K562 (cell line): ENCODE data around the gene CAPRIN2. TPM values are rescaled to one million over a fixed set of nuclear protein-coding genes. Genes with fewer than 3 reads are reported as not detected.

ENCODE experiments used
- ATAC-seq: fragments of 200-7000 bp; cut with Tn5 transposase; 3 replicates; pipeline ENCODE4 v1.9.1; 2020; ENCODE audit warnings: moderate library complexity
- BruUV-seq: library from RNA; stranded (reverse); fragments of 400-500 nt; replicated peaks from 2 replicates; lab custom pipeline; 2021; lab: Mats Ljungman, UMichigan
- CTCF ChIA-PET: fragments of 300-600 bp; formaldehyde crosslinking; extraction: SDS; loops from one replicate; lab custom pipeline; 2021; ENCODE audit warnings: low intra/inter-chr PET ratio; lab: Yijun Ruan, JAX
- POLR2A ChIA-PET: fragments of 300-600, 350-650 bp; sonication (Branson Sonifier 250); formaldehyde crosslinking; extraction: SDS; loops from one replicate; lab custom pipeline; 2021; ENCODE audit warnings: antibody characterized with exemption, inconsistent platforms; lab: Yijun Ruan, JAX
- DNase-seq, 4 experiments: peaks; one replicate each; pipeline versions ENCODE4 v3.0.0 to v3.0.0-alpha.2; 2011 to 2018; ENCODE audit warnings: low spot score in 3 of 4, mixed read lengths in 3 of 4; ENCODE audit errors: extremely low read depth in 1 of 4
- FAIRE-seq: peaks from 2 replicates; lab custom pipeline; 2011; peaks lifted over from hg19 to GRCh38; lab: Jason Lieb, UNC
- H2AFZ ChIP-seq: 2 replicates; pipeline ENCODE4 v1.6.0; 2011; ENCODE audit warnings: low read depth, low read length, control low read depth, inconsistent platforms
- H3K27ac ChIP-seq: fragments of 200-600 bp; 3 replicates; pipeline ENCODE4 v1.8.0; 2011; ENCODE audit warnings: low read depth, mild to moderate bottlenecking, control low read depth, inconsistent platforms, low read length, moderate library complexity, mixed read lengths; ENCODE audit errors: extremely low read depth
- H3K27me3 ChIP-seq, 2 experiments: fragments of 300-600 bp in 1 of 2; 2 replicates in 1 of 2; 3 replicates in 1 of 2; pipeline versions ENCODE4 v1.6.0 to v1.8.0; 2011; ENCODE audit warnings: inconsistent platforms in 2 of 2, low read length in 2 of 2, mild to moderate bottlenecking in 1 of 2, mixed read lengths in 1 of 2, moderate library complexity in 1 of 2; ENCODE audit not compliant: control insufficient read depth in 2 of 2, insufficient read depth in 2 of 2
- H3K36me3 ChIP-seq: fragments of 300-600 bp; 3 replicates; pipeline ENCODE4 v1.8.0; 2011; ENCODE audit warnings: mild to moderate bottlenecking, low read length, inconsistent platforms; ENCODE audit not compliant: control insufficient read depth, insufficient read depth
- H3K4me1 ChIP-seq, 2 experiments: fragments of 200-600 bp in 1 of 2; replicated peaks in 1 of 2; 2 replicates in 1 of 2; 3 replicates in 1 of 2; pipeline versions ENCODE4 v1.5.1 to v1.8.0; 2011; ENCODE audit warnings: inconsistent platforms in 2 of 2, low read length in 2 of 2, mild to moderate bottlenecking in 1 of 2, mixed read lengths in 1 of 2, moderate library complexity in 1 of 2; ENCODE audit not compliant: control insufficient read depth in 2 of 2, insufficient read depth in 2 of 2
- H3K4me2 ChIP-seq: 2 replicates; pipeline ENCODE4 v1.6.1; 2011; ENCODE audit warnings: low read length, control low read depth, inconsistent platforms, mixed read lengths; ENCODE audit not compliant: insufficient read depth
- H3K4me3 ChIP-seq: fragments of 200-600 bp; sonication (generic), shearing (Covaris generic); 2 replicates; pipeline ENCODE4 v1.5.1; 2016; ENCODE audit warnings: control low read depth, inconsistent platforms
- H3K79me2 ChIP-seq: fragments of 200-600 bp; 3 replicates; pipeline ENCODE4 v1.8.0; 2011; ENCODE audit warnings: low read length, inconsistent platforms; ENCODE audit not compliant: control insufficient read depth, insufficient read depth
- H3K9ac ChIP-seq, 2 experiments: 2 replicates each; pipeline versions ENCODE4 v1.6.0 to v1.6.1; 2011; ENCODE audit warnings: low read depth in 2 of 2, low read length in 2 of 2, control low read depth in 1 of 2, inconsistent platforms in 1 of 2, mild to moderate bottlenecking in 1 of 2, mixed read lengths in 1 of 2; ENCODE audit not compliant: insufficient read depth in 1 of 2
- H3K9me1 ChIP-seq: one replicate; pipeline ENCODE4 v1.6.0; 2011; ENCODE audit warnings: inconsistent platforms, mild to moderate bottlenecking, low read length, moderate library complexity; ENCODE audit not compliant: control insufficient read depth, insufficient read depth
- H3K9me3 ChIP-seq: replicated peaks from 2 replicates; pipeline ENCODE4 v1.5.1; 2011; ENCODE audit warnings: low read depth, low read length, inconsistent platforms; ENCODE audit not compliant: control insufficient read depth, insufficient read depth
- H4K20me1 ChIP-seq: replicated peaks from 2 replicates; pipeline ENCODE4 v1.6.1; 2011; ENCODE audit warnings: low read length, inconsistent platforms, mixed read lengths; ENCODE audit not compliant: control insufficient read depth, insufficient read depth
- CBX2 ChIP-seq: fragments of 200-600 bp; sonication (generic); IDR thresholded peaks from one replicate; pipeline ENCODE4 v1.6.1; 2012; ENCODE audit warnings: mild to moderate bottlenecking, low read length, inconsistent platforms; ENCODE audit not compliant: insufficient read depth, poor library complexity, severe bottlenecking
- GTF2A2 ChIP-seq: IDR thresholded peaks from 2 replicates; pipeline ENCODE4 v1.6.1; 2016; ENCODE audit warnings: mild to moderate bottlenecking, missing genetic modification characterization, missing compliant biosample characterization
- HEY1 ChIP-seq: fragments of 250-450 bp; sonication (Bioruptor Pico); IDR thresholded peaks from 2 replicates; pipeline ENCODE4 v1.5.0; 2020; ENCODE audit warnings: mild to moderate bottlenecking, moderate library complexity, borderline replicate concordance
- WGBS: fragments of 100-300 bp; shearing (Covaris generic); methylation state at CpG from one replicate; pipeline ENCODE4 v1.1.6; 2016; ENCODE audit warnings: low coverage, mixed read lengths; ENCODE audit not compliant: insufficient coverage; ENCODE audit errors: missing lambda C conversion rate; 5-methylcytosine and 5-hydroxymethylcytosine counted together
- in situ Hi-C: fragments of 300-500 bp; cut with MboI; formaldehyde crosslinking; loops from 4 replicates; pipeline ENCODE4 v1.15.0; 2018; ENCODE audit warnings: inconsistent platforms, mixed read lengths
- intact Hi-C: fragments of 100-400 bp; cut with micrococcal nuclease; formaldehyde crosslinking; loops from 2 replicates; pipeline ENCODE4 v1.14.2; 2022
- polyA plus RNA-seq, 8 experiments: library from polyadenylated mRNA; depleted of rRNA in 4 of 8; stranded (reverse) in 5 of 8; unstranded in 3 of 8; fragments of >200 nt; fragmentation: Nextera tagmentation in 2 of 8; fragmentation: Illumina TruSeq in 1 of 8; extraction: Ambion mirVana in 2 of 8; extraction: Trizol in 1 of 8; gene quantifications; 2 replicates each; pipeline versions ENCODE4 v1.2.1 to v1.2.3, GENCODE V29; 2011 to 2014; ENCODE audit warnings: inconsistent platforms in 1 of 8, missing spikeins in 1 of 8
- total RNA-seq, 7 experiments: library from RNA; depleted of rRNA in 6 of 7; stranded (reverse); fragments of >200 nt in 6 of 7; fragmentation: Illumina TruSeq in 2 of 7; extraction: Trizol in 2 of 7; gene quantifications; 2 replicates each; pipeline versions ENCODE4 v1.2.1 to v1.2.3, GENCODE V29; 2011 to 2021; ENCODE audit warnings: low replicate concordance in 1 of 7

CAPRIN2 gene
- total and polyA plus RNA-seq, 9 of the 15 experiments (the other 6 are each of a cell fraction or from before 2014, with no cell fraction given): 2.3 to 14.5 (median 8.9) TPM

DNA sequence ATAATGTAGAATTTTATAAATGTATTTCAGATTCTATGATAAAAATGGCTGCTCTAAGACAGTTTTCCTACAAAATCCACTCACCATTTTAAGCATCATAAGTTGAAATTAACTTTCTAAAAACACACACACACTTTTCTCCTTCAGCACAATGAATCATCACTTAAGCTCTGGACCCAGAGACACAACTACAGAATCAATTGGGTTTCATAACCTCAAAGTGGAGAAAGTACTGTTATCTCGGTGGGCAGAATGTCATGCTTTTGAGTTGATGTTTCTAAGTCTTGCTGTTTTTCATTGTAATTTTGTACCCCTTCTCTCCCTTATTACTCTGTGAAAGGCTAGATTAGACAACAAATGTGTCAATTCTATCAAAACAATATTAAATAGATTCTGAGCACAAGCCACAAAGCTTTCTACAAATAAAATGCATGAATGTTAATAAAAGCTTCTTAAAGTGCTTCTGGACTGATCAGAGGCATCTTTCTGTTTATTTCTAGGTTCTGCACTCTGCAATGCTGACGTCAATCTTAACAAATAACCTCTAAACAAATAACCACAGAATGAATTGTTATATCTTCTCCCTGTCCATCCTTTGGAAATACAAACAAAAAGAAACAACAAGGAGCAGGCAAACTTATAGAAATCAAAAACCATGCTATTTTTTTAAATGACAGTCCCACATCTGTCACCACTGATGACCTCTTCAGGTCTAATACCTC is 67.3 kb downstream of the CAPRIN2 start:
- FAIRE-seq (no peak), ATAC-seq (no peak)
- Histone ChIP-seq H3K79me2 (peaks cover 23% of the 10 kb centered on the region), H3K27me3 (no peaks in the 10 kb centered on the region), H3K9me1 (no peaks in the 10 kb centered on the region), H3K4me3 (no peak overlapping the region), H2AFZ (no peak overlapping the region), H3K4me2 (no peak overlapping the region), H3K9me3 (no peaks in the 10 kb centered on the region), H3K27ac (no peak overlapping the region), H3K9ac (no peak overlapping the region), H3K4me1 (peaks cover 0 to 3% of the 10 kb centered on the region in 2 experiments; a peak in 2 of 5 replicates), H4K20me1 (0 out of 2 replicates have a peak, but pooled peaks cover 3% of the 10 kb centered on the region), H3K36me3 (peaks cover 20% of the 10 kb centered on the region; the same call in 1 of the 3 replicates)
- intact Hi-C loops (no loop called here), in situ Hi-C loops (no loop called here)
- 57% methylated on average over 2 of the region's 2 CpGs for WGBS
- POLR2A ChIA-PET: no interaction called here
- BruUV-seq: no TSS peak
- TF ChIP-seq GTF2A2 (tag): no peak
- TF ChIP-seq, all 486 proteins: peak for 0
- no peak for DNase-seq
- CTCF ChIA-PET: no interaction called here

DNA sequence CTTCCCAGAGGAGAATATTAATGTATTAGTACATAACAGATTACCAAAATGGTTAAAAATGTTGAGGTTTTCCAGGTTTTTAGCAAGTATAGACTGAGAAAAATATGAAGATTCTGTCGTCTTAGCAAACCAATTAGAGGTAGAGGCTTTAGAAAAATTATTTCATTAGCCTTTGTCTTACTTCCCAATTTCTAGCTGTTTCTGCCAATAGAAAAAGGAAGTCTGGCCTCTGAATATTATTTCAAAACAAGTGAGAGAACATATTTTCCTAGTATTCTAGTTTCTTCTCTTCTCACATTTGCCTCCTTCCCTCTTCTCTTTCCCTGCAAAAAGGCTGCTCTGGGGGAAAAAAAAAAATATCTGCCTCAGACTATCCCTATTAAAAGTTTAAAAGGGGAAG is 75.5 kb downstream of the CAPRIN2 start:
- in situ Hi-C loops: no loop called here
- CTCF ChIA-PET: no interaction called here
- DNase-seq: no peak
- intact Hi-C loops: no loop called here
- POLR2A ChIA-PET: interaction anchor here (0.7 to 1.7 kb wide), 2 partner anchors 16 to 106 kb away, joined by 3 to 7 read pairs; partner anchors contain the start of gene IPO8
- H3K9me1 ChIP-seq: no peaks in the 10 kb centered on the region
- no peak overlapping the region for H3K4me2 ChIP-seq
- FAIRE-seq: no peak
- no peaks in the 10 kb centered on the region for H4K20me1 ChIP-seq
- no TSS peak for BruUV-seq
- H3K27me3 ChIP-seq: no peaks in the 10 kb centered on the region
- no peak overlapping the region for H3K27ac ChIP-seq
- H3K4me3 ChIP-seq: no peak overlapping the region
- no peaks in the 10 kb centered on the region for H3K79me2 ChIP-seq
- no peaks in the 10 kb centered on the region; the same call in 1 of the 2 replicates for H3K9me3 ChIP-seq
- H3K4me1 ChIP-seq: no peaks in the 10 kb centered on the region
- no peak for TF ChIP-seq HEY1 (CRISPR knock-in tag)
- TF ChIP-seq CBX2: no peak
- TF ChIP-seq, all 486 proteins: peak for 0
- Histone ChIP-seq H3K9ac (no peak overlapping the region), H2AFZ (no peak overlapping the region), H3K36me3 (peaks cover 54% of the 10 kb centered on the region)
- 70% methylated on average over 1 of the region's 1 CpG for WGBS
- ATAC-seq: no peak
